GM12875 (cell line): ENCODE measurements around the gene MSANTD7.
"Not testable (repeated sequence)": the region's sequence is repeated elsewhere in the genome, so short reads cannot be mapped to it uniquely, and the experiment has no call there.

Source experiments
- H3K4me3 ChIP-seq: one replicate; pipeline ENCODE4 v1.5.1; 2011; ENCODE audit warnings: low read depth, low read length, control low read depth
- TF ChIP-seq, protein P1 (sequence below): IDR thresholded peaks from 2 replicates; pipeline ENCODE4 v1.5.1; 2011; ENCODE audit warnings: low read depth, mild to moderate bottlenecking, control low read depth, inconsistent platforms, low read length, moderate library complexity, borderline replicate concordance; ENCODE audit not compliant: insufficient read depth

Gene MSANTD7

DNA sequence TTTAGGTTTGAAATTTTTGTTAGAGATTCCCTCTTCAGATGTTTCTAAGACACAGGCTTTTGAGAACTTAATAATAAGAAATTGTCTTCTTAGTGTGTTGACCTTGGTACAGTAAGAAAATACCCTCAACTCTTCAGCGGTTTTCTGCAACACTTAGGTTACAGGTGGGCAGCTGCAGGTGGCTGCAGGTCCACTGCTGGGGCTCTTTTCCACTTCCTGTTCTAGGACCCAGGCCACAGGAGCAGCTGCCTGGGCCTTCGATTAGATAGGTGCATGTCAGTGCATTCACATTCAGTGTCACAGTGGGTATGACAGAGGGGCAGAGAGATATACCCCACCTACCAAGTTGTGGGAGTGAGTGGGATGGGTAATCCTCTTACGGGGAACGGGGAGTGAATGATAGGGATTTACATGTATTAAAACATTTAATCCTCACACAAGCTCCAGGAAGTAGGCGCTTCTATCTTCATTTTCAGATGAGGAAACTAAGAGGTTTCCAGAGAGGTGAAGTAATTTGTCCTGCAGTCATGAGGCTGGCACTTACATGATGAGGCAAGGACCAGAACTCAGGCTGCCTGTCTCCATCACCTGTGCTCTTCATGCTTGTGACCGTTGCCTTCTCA is 20.3 kb downstream of the MSANTD7 start:
- TF ChIP-seq, protein P1, sequence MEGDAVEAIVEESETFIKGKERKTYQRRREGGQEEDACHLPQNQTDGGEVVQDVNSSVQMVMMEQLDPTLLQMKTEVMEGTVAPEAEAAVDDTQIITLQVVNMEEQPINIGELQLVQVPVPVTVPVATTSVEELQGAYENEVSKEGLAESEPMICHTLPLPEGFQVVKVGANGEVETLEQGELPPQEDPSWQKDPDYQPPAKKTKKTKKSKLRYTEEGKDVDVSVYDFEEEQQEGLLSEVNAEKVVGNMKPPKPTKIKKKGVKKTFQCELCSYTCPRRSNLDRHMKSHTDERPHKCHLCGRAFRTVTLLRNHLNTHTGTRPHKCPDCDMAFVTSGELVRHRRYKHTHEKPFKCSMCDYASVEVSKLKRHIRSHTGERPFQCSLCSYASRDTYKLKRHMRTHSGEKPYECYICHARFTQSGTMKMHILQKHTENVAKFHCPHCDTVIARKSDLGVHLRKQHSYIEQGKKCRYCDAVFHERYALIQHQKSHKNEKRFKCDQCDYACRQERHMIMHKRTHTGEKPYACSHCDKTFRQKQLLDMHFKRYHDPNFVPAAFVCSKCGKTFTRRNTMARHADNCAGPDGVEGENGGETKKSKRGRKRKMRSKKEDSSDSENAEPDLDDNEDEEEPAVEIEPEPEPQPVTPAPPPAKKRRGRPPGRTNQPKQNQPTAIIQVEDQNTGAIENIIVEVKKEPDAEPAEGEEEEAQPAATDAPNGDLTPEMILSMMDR: no peak
- H3K4me3 ChIP-seq: no peak overlapping the region

GRCh38 chr10:14859043-14859442 is 20.9 kb downstream of the MSANTD7 start:
- no peak overlapping the region for H3K4me3 ChIP-seq
- TF ChIP-seq, protein P1: no peak

- no peak overlapping the region for H3K4me3 ChIP-seq
- TF ChIP-seq, protein P1: no peak
These were observed 21.7 kb downstream of the MSANTD7 start for GRCh38 chr10:14859775-14860174.

DNA sequence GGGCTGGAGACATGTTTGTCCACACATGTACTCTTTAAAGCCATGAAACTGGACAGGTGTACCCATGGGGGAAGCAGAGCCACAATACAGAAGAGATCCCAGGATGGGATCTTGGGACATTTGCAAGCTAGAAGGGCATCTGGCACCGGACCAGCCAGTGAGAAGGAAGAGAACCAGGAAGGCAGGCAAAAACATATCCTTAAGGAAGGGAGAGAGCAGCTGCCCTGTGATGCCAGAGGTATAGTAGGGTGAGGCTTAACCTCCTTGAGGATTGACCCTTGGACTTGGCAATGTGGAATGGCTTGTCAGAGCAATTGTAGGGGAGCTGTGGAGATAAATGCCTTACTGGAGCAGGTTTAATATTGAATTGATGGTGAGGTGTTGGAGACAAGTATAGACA is 22.7 kb downstream of the MSANTD7 start:
- TF ChIP-seq, protein P1: no peak
- no peak overlapping the region for H3K4me3 ChIP-seq

GRCh38 chr10:14864466-14864865 is 26.4 kb downstream of the MSANTD7 start:
- not testable (repeated sequence) for H3K4me3 ChIP-seq

DNA sequence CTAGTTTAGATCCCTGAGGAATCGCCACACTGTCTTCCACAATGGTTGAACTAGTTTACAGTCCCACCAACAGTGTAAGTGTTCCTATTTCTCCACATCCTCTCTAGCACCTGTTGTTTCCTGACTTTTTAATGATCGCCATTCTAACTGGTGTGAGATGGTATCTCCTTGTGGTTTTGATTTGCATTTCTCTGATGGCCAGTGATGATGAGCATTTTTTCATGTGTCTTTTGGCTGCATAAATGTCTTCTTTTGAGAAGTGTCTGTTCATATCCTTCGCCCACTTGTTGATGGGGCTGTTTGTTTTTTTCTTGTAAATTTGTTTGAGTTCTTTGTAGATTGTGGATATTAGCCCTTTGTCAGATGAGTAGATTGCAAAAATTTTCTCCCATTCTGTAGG is 26.8 kb downstream of the MSANTD7 start:
- not testable (repeated sequence) for H3K4me3 ChIP-seq

GRCh38 chr10:14873090-14873760 is 35.1 kb downstream of the MSANTD7 start:
- H3K4me3 ChIP-seq: no peak overlapping the region
- TF ChIP-seq, protein P1: no peak

GRCh38 chr10:14875941-14876340 is 37.8 kb downstream of the MSANTD7 start:
- H3K4me3 ChIP-seq: no peak overlapping the region
- TF ChIP-seq, protein P1: no peak
